GM23338 (cell line): ENCODE data around the gene TARS3. TPM values are rescaled to one million over a fixed set of nuclear protein-coding genes. Genes with fewer than 3 reads are reported as not detected.

ENCODE experiments used
- ATAC-seq: fragments of 200-7000 bp; cut with Tn5 transposase; 3 replicates; pipeline ENCODE4 v1.9.1; 2020
- DNase-seq: peaks from one replicate; pipeline ENCODE4 v3.0.0-alpha.2; 2015; ENCODE audit warnings: low spot score
- H2AFZ ChIP-seq: fragments of 200-600 bp; sonication (generic); 2 replicates; pipeline ENCODE4 v1.8.0; 2016; ENCODE audit warnings: antibody characterized with exemption, mild to moderate bottlenecking, moderate library complexity
- H3F3A ChIP-seq: fragments of 200-600 bp; sonication (generic); replicated peaks from 2 replicates; pipeline ENCODE4 v1.8.0; 2017; ENCODE audit warnings: antibody characterized with exemption, mixed run types, low read depth
- H3K27ac ChIP-seq: fragments of 200-600 bp; sonication (generic); 2 replicates; pipeline ENCODE4 v1.6.1; 2016; ENCODE audit warnings: low read depth
- H3K27me3 ChIP-seq: fragments of 200-600 bp; sonication (generic); 2 replicates; pipeline ENCODE4 v1.8.0; 2016; ENCODE audit warnings: mild to moderate bottlenecking, mixed run types, moderate library complexity; ENCODE audit not compliant: insufficient read depth
- H3K36me3 ChIP-seq: fragments of 200-600 bp; sonication (generic); 2 replicates; pipeline ENCODE4 v1.8.0; 2016; ENCODE audit warnings: mild to moderate bottlenecking; ENCODE audit not compliant: insufficient read depth
- H3K4me1 ChIP-seq: fragments of 200-600 bp; sonication (generic); 2 replicates; pipeline ENCODE4 v1.8.0; 2016; ENCODE audit warnings: mild to moderate bottlenecking, moderate library complexity; ENCODE audit not compliant: insufficient read depth
- H3K4me2 ChIP-seq: fragments of 200-600 bp; sonication (generic); 2 replicates; pipeline ENCODE4 v1.7.1; 2017; ENCODE audit warnings: mixed run types
- H3K4me3 ChIP-seq: fragments of 200-600 bp; sonication (generic); 2 replicates; pipeline ENCODE4 v1.6.1; 2016; ENCODE audit warnings: mixed run types
- H3K79me2 ChIP-seq: fragments of 200-600 bp; sonication (generic); replicated peaks from 2 replicates; pipeline ENCODE4 v1.8.0; 2017; ENCODE audit warnings: mild to moderate bottlenecking; ENCODE audit not compliant: insufficient read depth
- H3K9me2 ChIP-seq: fragments of 200-600 bp; sonication (generic); 2 replicates; pipeline ENCODE4 v1.8.0; 2017; ENCODE audit not compliant: insufficient read depth
- H4K20me1 ChIP-seq: fragments of 200-600 bp; sonication (generic); replicated peaks from 2 replicates; pipeline ENCODE4 v1.8.0; 2017; ENCODE audit warnings: mild to moderate bottlenecking; ENCODE audit not compliant: insufficient read depth
- H3K27ac Mint-ChIP-seq: 2 replicates; pipeline ENCODE4 v1.8.0; 2020; ENCODE audit warnings: inconsistent platforms, mild to moderate bottlenecking, moderate library complexity, mixed read lengths
- H3K27me3 Mint-ChIP-seq: 3 replicates; pipeline ENCODE4 v1.8.0; 2022; ENCODE audit warnings: low read depth, mild to moderate bottlenecking, moderate library complexity, mixed read lengths, inconsistent platforms; ENCODE audit not compliant: insufficient read depth, poor library complexity
- H3K36me3 Mint-ChIP-seq: 3 replicates; pipeline ENCODE4 v1.8.0; 2021; ENCODE audit warnings: low read depth, mild to moderate bottlenecking, inconsistent platforms, moderate library complexity, mixed read lengths
- H3K4me1 Mint-ChIP-seq: 3 replicates; pipeline ENCODE4 v1.8.0; 2020; ENCODE audit warnings: mild to moderate bottlenecking, inconsistent platforms, mixed read lengths
- H3K4me3 Mint-ChIP-seq: 3 replicates; pipeline ENCODE4 v1.8.0; 2021; ENCODE audit warnings: moderate library complexity, mild to moderate bottlenecking, inconsistent platforms, mixed read lengths
- H3K9me3 Mint-ChIP-seq: 3 replicates; pipeline ENCODE4 v1.8.0; 2020; ENCODE audit warnings: moderate library complexity, mild to moderate bottlenecking, inconsistent platforms, mixed read lengths
- CREB1 ChIP-seq: fragments of 250-450 bp; sonication (Bioruptor Pico); IDR thresholded peaks from 2 replicates; pipeline ENCODE4 v1.5.0; 2020; ENCODE audit warnings: low read depth, mild to moderate bottlenecking, moderate library complexity
- EZH2 ChIP-seq: fragments of 200-600 bp; sonication (generic); IDR thresholded peaks from one replicate; pipeline ENCODE4 v1.8.0; 2017; ENCODE audit warnings: antibody characterized with exemption, mild to moderate bottlenecking, low read depth; ENCODE audit not compliant: unreplicated experiment
- EZH2phosphoT487 ChIP-seq: fragments of 200-600 bp; sonication (generic); IDR thresholded peaks from one replicate; pipeline ENCODE4 v1.8.1; 2018; ENCODE audit warnings: antibody characterized with exemption; ENCODE audit not compliant: unreplicated experiment
- JUNB ChIP-seq: IDR thresholded peaks from one replicate; pipeline ENCODE4 v1.6.1; 2016; ENCODE audit warnings: antibody characterized with exemption; ENCODE audit not compliant: unreplicated experiment
- NANOG ChIP-seq: IDR thresholded peaks from 2 replicates; pipeline ENCODE4 v1.6.1; 2016; ENCODE audit warnings: antibody characterized with exemption, borderline replicate concordance
- POLR2AphosphoS5 ChIP-seq: IDR thresholded peaks from 2 replicates; pipeline ENCODE4 v1.6.1; 2016; ENCODE audit warnings: antibody characterized with exemption, low read depth
- STAT1 ChIP-seq: IDR thresholded peaks from one replicate; pipeline ENCODE4 v1.6.1; 2016; ENCODE audit warnings: antibody characterized with exemption; ENCODE audit not compliant: unreplicated experiment
- ZNF331 ChIP-seq: fragments of 250-450 bp; sonication (Bioruptor Pico); IDR thresholded peaks from 2 replicates; pipeline ENCODE4 v1.5.0; 2020; ENCODE audit warnings: low read depth, mild to moderate bottlenecking, moderate library complexity
- polyA plus RNA-seq: library from polyadenylated mRNA; unstranded; fragments of >200 nt; fragmentation: Nextera tagmentation; extraction: Ambion mirVana; gene quantifications from 2 replicates; pipeline ENCODE4 v1.2.1, GENCODE V29; 2016
- total RNA-seq: library from RNA; depleted of rRNA; stranded (reverse); fragments of >200 nt; shearing (Covaris generic); gene quantifications from 2 replicates; pipeline ENCODE4 v1.2.3, GENCODE V29; 2014
- TF ChIP-seq, protein P1 (sequence below): fragments of 250-450 bp; sonication (Bioruptor Pico); IDR thresholded peaks from 2 replicates; pipeline ENCODE4 v1.5.0; 2020; ENCODE audit warnings: mild to moderate bottlenecking, moderate library complexity

Gene TARS3
- total and polyA plus RNA-seq, 2 experiments from 2014 or later: 13.0 to 15.4 TPM

DNA sequence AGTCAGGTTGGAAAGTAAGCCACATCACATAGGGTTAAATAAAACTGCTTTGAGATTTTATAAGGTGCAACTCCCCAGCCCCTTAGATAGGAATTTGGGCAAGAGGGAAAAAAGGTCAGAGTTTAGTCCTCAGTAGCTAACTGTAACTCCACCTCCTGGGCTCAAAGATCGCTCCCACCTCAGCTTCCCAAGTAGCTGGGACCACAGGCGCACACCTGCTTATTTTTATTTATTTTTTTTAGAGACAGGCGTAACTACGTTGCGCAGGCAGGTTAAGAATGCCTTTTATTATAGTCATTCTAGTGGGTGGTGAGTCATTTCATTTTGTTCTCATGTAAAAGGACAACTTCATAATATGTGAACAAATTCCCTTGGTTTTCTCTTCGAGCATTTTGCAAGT is 86.8 kb downstream of the TARS3 start:
- TF ChIP-seq EZH2: no peak
- TF ChIP-seq, protein P1, sequence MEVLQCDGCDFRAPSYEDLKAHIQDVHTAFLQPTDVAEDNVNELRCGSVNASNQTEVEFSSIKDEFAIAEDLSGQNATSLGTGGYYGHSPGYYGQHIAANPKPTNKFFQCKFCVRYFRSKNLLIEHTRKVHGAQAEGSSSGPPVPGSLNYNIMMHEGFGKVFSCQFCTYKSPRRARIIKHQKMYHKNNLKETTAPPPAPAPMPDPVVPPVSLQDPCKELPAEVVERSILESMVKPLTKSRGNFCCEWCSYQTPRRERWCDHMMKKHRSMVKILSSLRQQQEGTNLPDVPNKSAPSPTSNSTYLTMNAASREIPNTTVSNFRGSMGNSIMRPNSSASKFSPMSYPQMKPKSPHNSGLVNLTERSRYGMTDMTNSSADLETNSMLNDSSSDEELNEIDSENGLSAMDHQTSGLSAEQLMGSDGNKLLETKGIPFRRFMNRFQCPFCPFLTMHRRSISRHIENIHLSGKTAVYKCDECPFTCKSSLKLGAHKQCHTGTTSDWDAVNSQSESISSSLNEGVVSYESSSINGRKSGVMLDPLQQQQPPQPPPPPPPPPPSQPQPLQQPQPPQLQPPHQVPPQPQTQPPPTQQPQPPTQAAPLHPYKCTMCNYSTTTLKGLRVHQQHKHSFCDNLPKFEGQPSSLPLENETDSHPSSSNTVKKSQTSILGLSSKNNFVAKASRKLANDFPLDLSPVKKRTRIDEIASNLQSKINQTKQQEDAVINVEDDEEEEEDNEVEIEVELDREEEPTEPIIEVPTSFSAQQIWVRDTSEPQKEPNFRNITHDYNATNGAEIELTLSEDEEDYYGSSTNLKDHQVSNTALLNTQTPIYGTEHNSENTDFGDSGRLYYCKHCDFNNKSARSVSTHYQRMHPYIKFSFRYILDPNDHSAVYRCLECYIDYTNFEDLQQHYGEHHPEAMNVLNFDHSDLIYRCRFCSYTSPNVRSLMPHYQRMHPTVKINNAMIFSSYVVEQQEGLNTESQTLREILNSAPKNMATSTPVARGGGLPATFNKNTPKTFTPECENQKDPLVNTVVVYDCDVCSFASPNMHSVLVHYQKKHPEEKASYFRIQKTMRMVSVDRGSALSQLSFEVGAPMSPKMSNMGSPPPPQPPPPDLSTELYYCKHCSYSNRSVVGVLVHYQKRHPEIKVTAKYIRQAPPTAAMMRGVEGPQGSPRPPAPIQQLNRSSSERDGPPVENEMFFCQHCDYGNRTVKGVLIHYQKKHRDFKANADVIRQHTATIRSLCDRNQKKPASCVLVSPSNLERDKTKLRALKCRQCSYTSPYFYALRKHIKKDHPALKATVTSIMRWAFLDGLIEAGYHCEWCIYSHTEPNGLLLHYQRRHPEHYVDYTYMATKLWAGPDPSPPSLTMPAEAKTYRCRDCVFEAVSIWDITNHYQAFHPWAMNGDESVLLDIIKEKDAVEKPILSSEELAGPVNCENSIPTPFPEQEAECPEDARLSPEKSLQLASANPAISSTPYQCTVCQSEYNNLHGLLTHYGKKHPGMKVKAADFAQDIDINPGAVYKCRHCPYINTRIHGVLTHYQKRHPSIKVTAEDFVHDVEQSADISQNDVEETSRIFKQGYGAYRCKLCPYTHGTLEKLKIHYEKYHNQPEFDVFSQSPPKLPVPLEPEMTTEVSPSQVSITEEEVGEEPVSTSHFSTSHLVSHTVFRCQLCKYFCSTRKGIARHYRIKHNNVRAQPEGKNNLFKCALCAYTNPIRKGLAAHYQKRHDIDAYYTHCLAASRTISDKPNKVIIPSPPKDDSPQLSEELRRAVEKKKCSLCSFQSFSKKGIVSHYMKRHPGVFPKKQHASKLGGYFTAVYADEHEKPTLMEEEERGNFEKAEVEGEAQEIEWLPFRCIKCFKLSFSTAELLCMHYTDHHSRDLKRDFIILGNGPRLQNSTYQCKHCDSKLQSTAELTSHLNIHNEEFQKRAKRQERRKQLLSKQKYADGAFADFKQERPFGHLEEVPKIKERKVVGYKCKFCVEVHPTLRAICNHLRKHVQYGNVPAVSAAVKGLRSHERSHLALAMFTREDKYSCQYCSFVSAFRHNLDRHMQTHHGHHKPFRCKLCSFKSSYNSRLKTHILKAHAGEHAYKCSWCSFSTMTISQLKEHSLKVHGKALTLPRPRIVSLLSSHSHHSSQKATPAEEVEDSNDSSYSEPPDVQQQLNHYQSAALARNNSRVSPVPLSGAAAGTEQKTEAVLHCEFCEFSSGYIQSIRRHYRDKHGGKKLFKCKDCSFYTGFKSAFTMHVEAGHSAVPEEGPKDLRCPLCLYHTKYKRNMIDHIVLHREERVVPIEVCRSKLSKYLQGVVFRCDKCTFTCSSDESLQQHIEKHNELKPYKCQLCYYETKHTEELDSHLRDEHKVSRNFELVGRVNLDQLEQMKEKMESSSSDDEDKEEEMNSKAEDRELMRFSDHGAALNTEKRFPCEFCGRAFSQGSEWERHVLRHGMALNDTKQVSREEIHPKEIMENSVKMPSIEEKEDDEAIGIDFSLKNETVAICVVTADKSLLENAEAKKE (CRISPR knock-in tag): no peak
- no peak for TF ChIP-seq ZNF331 (CRISPR knock-in tag)
- TF ChIP-seq POLR2AphosphoS5: no peak
- no peak for TF ChIP-seq STAT1
- no peak for TF ChIP-seq EZH2phosphoT487
- no peak for TF ChIP-seq NANOG
- TF ChIP-seq JUNB: no peak
- TF ChIP-seq CREB1 (CRISPR knock-in tag): no peak
- ATAC-seq (peak; percentile 30; the same call in 1 of the 3 replicates), DNase-seq (no peak)
- Mint-ChIP-seq H3K9me3 (no peaks in the 10 kb centered on the region), H3K36me3 (peaks cover under 1% of the 10 kb centered on the region; the same call in 2 of the 3 replicates), H3K4me1 (peaks cover 22% of the 10 kb centered on the region), H3K27me3 (peaks cover 6% of the 10 kb centered on the region), H3K27ac (peak overlapping the region; percentile 93), H3K4me3 (no peak overlapping the region)
- H3K4me3 ChIP-seq: no peak overlapping the region
- peaks cover 18% of the 10 kb centered on the region; the same call in 1 of the 2 replicates for H3K4me1 ChIP-seq
- no peaks in the 10 kb centered on the region for H3F3A ChIP-seq
- H3K4me2 ChIP-seq: 0 out of 2 replicates have a peak overlapping the region, but pooled peaks have one; percentile 34
- no peaks in the 10 kb centered on the region for H3K9me2 ChIP-seq
- peaks cover 8% of the 10 kb centered on the region; the same call in 1 of the 2 replicates for H4K20me1 ChIP-seq
- H3K79me2 ChIP-seq: no peaks in the 10 kb centered on the region
- H3K27ac ChIP-seq: peak overlapping the region; percentile 20; the same call in 1 of the 2 replicates
- no peak overlapping the region for H2AFZ ChIP-seq
- no peaks in the 10 kb centered on the region for H3K36me3 ChIP-seq
- no peaks in the 10 kb centered on the region for H3K27me3 ChIP-seq
